ENCODE data around the gene ZNF669. TPM values are rescaled to one million over a fixed set of nuclear protein-coding genes. Genes with fewer than 3 reads are reported as not detected.

The ZNF669 gene
- total RNA-seq, 2 experiments from 2014 or later = 7.9 to 8.4 TPM

Other genes starting within 250 kb of the ZNF669 start
- gene AHCTF1, start 172.4 kb downstream of the ZNF669 start, total RNA-seq = 10 to 100 TPM; 35.8 to 40.3 TPM
- gene ZNF695, start 96.3 kb downstream of the ZNF669 start, total RNA-seq = under 1 TPM; 0.74 to 0.99 TPM
- 1 to 10 TPM; 3.9 to 4.5 TPM for gene ZNF670, start 25.5 kb downstream of the ZNF669 start, total RNA-seq
- gene ZNF124, start 67.7 kb upstream of the ZNF669 start, total RNA-seq = 10 to 100 TPM; 10.8 to 11.8 TPM
- gene VN1R5, start 151.7 kb upstream of the ZNF669 start, total RNA-seq = not detected
- 10 to 100 TPM; 10.6 to 12.0 TPM for gene ZNF496, start 227.5 kb upstream of the ZNF669 start, total RNA-seq

All from activated CD4-positive, alpha-beta memory T cell treated with anti-CD3 and anti-CD28 coated beads for 36 hours (primary cell).